GM23338 (cell line): ENCODE results near the gene PRKD1. TPM values are rescaled to one million over a fixed set of nuclear protein-coding genes. Genes with fewer than 3 reads are reported as not detected.

ENCODE experiments used
- ATAC-seq: fragments of 200-7000 bp; cut with Tn5 transposase; 3 replicates; pipeline ENCODE4 v1.9.1; 2020
- DNase-seq: peaks from one replicate; pipeline ENCODE4 v3.0.0-alpha.2; 2015; ENCODE audit warnings: low spot score
- H2AFZ ChIP-seq: fragments of 200-600 bp; sonication (generic); 2 replicates; pipeline ENCODE4 v1.8.0; 2016; ENCODE audit warnings: antibody characterized with exemption, mild to moderate bottlenecking, moderate library complexity
- H3F3A ChIP-seq: fragments of 200-600 bp; sonication (generic); replicated peaks from 2 replicates; pipeline ENCODE4 v1.8.0; 2017; ENCODE audit warnings: antibody characterized with exemption, mixed run types, low read depth
- H3K27ac ChIP-seq: fragments of 200-600 bp; sonication (generic); 2 replicates; pipeline ENCODE4 v1.6.1; 2016; ENCODE audit warnings: low read depth
- H3K27me3 ChIP-seq: fragments of 200-600 bp; sonication (generic); 2 replicates; pipeline ENCODE4 v1.8.0; 2016; ENCODE audit warnings: mild to moderate bottlenecking, mixed run types, moderate library complexity; ENCODE audit not compliant: insufficient read depth
- H3K36me3 ChIP-seq: fragments of 200-600 bp; sonication (generic); 2 replicates; pipeline ENCODE4 v1.8.0; 2016; ENCODE audit warnings: mild to moderate bottlenecking; ENCODE audit not compliant: insufficient read depth
- H3K4me1 ChIP-seq: fragments of 200-600 bp; sonication (generic); 2 replicates; pipeline ENCODE4 v1.8.0; 2016; ENCODE audit warnings: mild to moderate bottlenecking, moderate library complexity; ENCODE audit not compliant: insufficient read depth
- H3K4me2 ChIP-seq: fragments of 200-600 bp; sonication (generic); 2 replicates; pipeline ENCODE4 v1.7.1; 2017; ENCODE audit warnings: mixed run types
- H3K4me3 ChIP-seq: fragments of 200-600 bp; sonication (generic); 2 replicates; pipeline ENCODE4 v1.6.1; 2016; ENCODE audit warnings: mixed run types
- H3K79me2 ChIP-seq: fragments of 200-600 bp; sonication (generic); replicated peaks from 2 replicates; pipeline ENCODE4 v1.8.0; 2017; ENCODE audit warnings: mild to moderate bottlenecking; ENCODE audit not compliant: insufficient read depth
- H3K9me2 ChIP-seq: fragments of 200-600 bp; sonication (generic); 2 replicates; pipeline ENCODE4 v1.8.0; 2017; ENCODE audit not compliant: insufficient read depth
- H4K20me1 ChIP-seq: fragments of 200-600 bp; sonication (generic); replicated peaks from 2 replicates; pipeline ENCODE4 v1.8.0; 2017; ENCODE audit warnings: mild to moderate bottlenecking; ENCODE audit not compliant: insufficient read depth
- H3K27ac Mint-ChIP-seq: 2 replicates; pipeline ENCODE4 v1.8.0; 2020; ENCODE audit warnings: inconsistent platforms, mild to moderate bottlenecking, moderate library complexity, mixed read lengths
- H3K27me3 Mint-ChIP-seq: 3 replicates; pipeline ENCODE4 v1.8.0; 2022; ENCODE audit warnings: low read depth, mild to moderate bottlenecking, moderate library complexity, mixed read lengths, inconsistent platforms; ENCODE audit not compliant: insufficient read depth, poor library complexity
- H3K36me3 Mint-ChIP-seq: 3 replicates; pipeline ENCODE4 v1.8.0; 2021; ENCODE audit warnings: low read depth, mild to moderate bottlenecking, inconsistent platforms, moderate library complexity, mixed read lengths
- H3K4me1 Mint-ChIP-seq: 3 replicates; pipeline ENCODE4 v1.8.0; 2020; ENCODE audit warnings: mild to moderate bottlenecking, inconsistent platforms, mixed read lengths
- H3K4me3 Mint-ChIP-seq: 3 replicates; pipeline ENCODE4 v1.8.0; 2021; ENCODE audit warnings: moderate library complexity, mild to moderate bottlenecking, inconsistent platforms, mixed read lengths
- H3K9me3 Mint-ChIP-seq: 3 replicates; pipeline ENCODE4 v1.8.0; 2020; ENCODE audit warnings: moderate library complexity, mild to moderate bottlenecking, inconsistent platforms, mixed read lengths
- CREB1 ChIP-seq: fragments of 250-450 bp; sonication (Bioruptor Pico); IDR thresholded peaks from 2 replicates; pipeline ENCODE4 v1.5.0; 2020; ENCODE audit warnings: low read depth, mild to moderate bottlenecking, moderate library complexity
- EZH2 ChIP-seq: fragments of 200-600 bp; sonication (generic); IDR thresholded peaks from one replicate; pipeline ENCODE4 v1.8.0; 2017; ENCODE audit warnings: antibody characterized with exemption, mild to moderate bottlenecking, low read depth; ENCODE audit not compliant: unreplicated experiment
- EZH2phosphoT487 ChIP-seq: fragments of 200-600 bp; sonication (generic); IDR thresholded peaks from one replicate; pipeline ENCODE4 v1.8.1; 2018; ENCODE audit warnings: antibody characterized with exemption; ENCODE audit not compliant: unreplicated experiment
- JUNB ChIP-seq: IDR thresholded peaks from one replicate; pipeline ENCODE4 v1.6.1; 2016; ENCODE audit warnings: antibody characterized with exemption; ENCODE audit not compliant: unreplicated experiment
- NANOG ChIP-seq: IDR thresholded peaks from 2 replicates; pipeline ENCODE4 v1.6.1; 2016; ENCODE audit warnings: antibody characterized with exemption, borderline replicate concordance
- POLR2AphosphoS5 ChIP-seq: IDR thresholded peaks from 2 replicates; pipeline ENCODE4 v1.6.1; 2016; ENCODE audit warnings: antibody characterized with exemption, low read depth
- STAT1 ChIP-seq: IDR thresholded peaks from one replicate; pipeline ENCODE4 v1.6.1; 2016; ENCODE audit warnings: antibody characterized with exemption; ENCODE audit not compliant: unreplicated experiment
- ZNF114 ChIP-seq: fragments of 250-450 bp; sonication (Bioruptor Pico); IDR thresholded peaks from 2 replicates; pipeline ENCODE4 v1.5.0; 2020; ENCODE audit warnings: mild to moderate bottlenecking, moderate library complexity
- ZNF331 ChIP-seq: fragments of 250-450 bp; sonication (Bioruptor Pico); IDR thresholded peaks from 2 replicates; pipeline ENCODE4 v1.5.0; 2020; ENCODE audit warnings: low read depth, mild to moderate bottlenecking, moderate library complexity
- polyA plus RNA-seq: library from polyadenylated mRNA; unstranded; fragments of >200 nt; fragmentation: Nextera tagmentation; extraction: Ambion mirVana; gene quantifications from 2 replicates; pipeline ENCODE4 v1.2.1, GENCODE V29; 2016
- total RNA-seq: library from RNA; depleted of rRNA; stranded (reverse); fragments of >200 nt; shearing (Covaris generic); gene quantifications from 2 replicates; pipeline ENCODE4 v1.2.3, GENCODE V29; 2014
- TF ChIP-seq, protein P1 (sequence below), 2 experiments: fragments of 200-600 bp in 1 of 2; sonication (generic) in 1 of 2; conservative IDR thresholded peaks; 2 replicates each; pipeline versions ENCODE4 v1.5.1 to v1.6.1; 2016 to 2017; ENCODE audit warnings: antibody characterized with exemption in 2 of 2, low read depth in 2 of 2, mild to moderate bottlenecking in 2 of 2, moderate library complexity in 1 of 2
- TF ChIP-seq, protein P2 (sequence below): IDR thresholded peaks from one replicate; pipeline ENCODE4 v1.6.1; 2018; ENCODE audit warnings: antibody characterized with exemption; ENCODE audit not compliant: unreplicated experiment
- TF ChIP-seq, protein P3 (sequence below): IDR thresholded peaks from 2 replicates; pipeline ENCODE4 v1.6.1; 2016; ENCODE audit warnings: antibody characterized with exemption
- TF ChIP-seq, protein P4 (sequence below): fragments of 250-450 bp; sonication (Bioruptor Pico); IDR thresholded peaks from 2 replicates; pipeline ENCODE4 v1.5.0; 2020; ENCODE audit warnings: mild to moderate bottlenecking, moderate library complexity

PRKD1 gene
- total and polyA plus RNA-seq, 2 experiments from 2014 or later, result 3.1 to 9.7 TPM

DNA sequence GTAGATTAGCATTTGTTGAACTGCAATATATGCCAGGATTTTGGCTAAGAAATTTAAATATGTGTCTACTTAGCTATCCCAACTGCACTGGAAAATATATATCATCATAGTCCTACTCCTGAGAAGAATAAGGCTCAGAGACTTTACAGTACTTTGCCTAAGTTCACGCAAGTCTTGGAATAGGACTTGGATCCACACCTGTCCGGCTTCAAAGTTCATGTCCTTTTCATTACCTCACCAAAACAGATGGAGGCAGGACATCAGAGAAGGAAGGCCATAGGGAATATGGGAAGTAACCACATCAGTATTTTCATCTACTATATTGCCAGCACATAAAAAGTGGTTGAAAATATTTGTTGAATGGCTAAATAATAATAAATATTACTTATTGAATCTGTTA lies 358.5 kb downstream of the PRKD1 start:
- no peak overlapping the region for H3K27ac Mint-ChIP-seq
- peaks cover 8% of the 10 kb centered on the region; the same call in 1 of the 2 replicates for H3K36me3 ChIP-seq
- TF ChIP-seq, protein P1, sequence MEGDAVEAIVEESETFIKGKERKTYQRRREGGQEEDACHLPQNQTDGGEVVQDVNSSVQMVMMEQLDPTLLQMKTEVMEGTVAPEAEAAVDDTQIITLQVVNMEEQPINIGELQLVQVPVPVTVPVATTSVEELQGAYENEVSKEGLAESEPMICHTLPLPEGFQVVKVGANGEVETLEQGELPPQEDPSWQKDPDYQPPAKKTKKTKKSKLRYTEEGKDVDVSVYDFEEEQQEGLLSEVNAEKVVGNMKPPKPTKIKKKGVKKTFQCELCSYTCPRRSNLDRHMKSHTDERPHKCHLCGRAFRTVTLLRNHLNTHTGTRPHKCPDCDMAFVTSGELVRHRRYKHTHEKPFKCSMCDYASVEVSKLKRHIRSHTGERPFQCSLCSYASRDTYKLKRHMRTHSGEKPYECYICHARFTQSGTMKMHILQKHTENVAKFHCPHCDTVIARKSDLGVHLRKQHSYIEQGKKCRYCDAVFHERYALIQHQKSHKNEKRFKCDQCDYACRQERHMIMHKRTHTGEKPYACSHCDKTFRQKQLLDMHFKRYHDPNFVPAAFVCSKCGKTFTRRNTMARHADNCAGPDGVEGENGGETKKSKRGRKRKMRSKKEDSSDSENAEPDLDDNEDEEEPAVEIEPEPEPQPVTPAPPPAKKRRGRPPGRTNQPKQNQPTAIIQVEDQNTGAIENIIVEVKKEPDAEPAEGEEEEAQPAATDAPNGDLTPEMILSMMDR (conservative IDR thresholded peaks at IDR 0.05; ENCODE audit: low read depth in 2 of 2), result no peak
- TF ChIP-seq STAT1, result no peak
- TF ChIP-seq, protein P2, sequence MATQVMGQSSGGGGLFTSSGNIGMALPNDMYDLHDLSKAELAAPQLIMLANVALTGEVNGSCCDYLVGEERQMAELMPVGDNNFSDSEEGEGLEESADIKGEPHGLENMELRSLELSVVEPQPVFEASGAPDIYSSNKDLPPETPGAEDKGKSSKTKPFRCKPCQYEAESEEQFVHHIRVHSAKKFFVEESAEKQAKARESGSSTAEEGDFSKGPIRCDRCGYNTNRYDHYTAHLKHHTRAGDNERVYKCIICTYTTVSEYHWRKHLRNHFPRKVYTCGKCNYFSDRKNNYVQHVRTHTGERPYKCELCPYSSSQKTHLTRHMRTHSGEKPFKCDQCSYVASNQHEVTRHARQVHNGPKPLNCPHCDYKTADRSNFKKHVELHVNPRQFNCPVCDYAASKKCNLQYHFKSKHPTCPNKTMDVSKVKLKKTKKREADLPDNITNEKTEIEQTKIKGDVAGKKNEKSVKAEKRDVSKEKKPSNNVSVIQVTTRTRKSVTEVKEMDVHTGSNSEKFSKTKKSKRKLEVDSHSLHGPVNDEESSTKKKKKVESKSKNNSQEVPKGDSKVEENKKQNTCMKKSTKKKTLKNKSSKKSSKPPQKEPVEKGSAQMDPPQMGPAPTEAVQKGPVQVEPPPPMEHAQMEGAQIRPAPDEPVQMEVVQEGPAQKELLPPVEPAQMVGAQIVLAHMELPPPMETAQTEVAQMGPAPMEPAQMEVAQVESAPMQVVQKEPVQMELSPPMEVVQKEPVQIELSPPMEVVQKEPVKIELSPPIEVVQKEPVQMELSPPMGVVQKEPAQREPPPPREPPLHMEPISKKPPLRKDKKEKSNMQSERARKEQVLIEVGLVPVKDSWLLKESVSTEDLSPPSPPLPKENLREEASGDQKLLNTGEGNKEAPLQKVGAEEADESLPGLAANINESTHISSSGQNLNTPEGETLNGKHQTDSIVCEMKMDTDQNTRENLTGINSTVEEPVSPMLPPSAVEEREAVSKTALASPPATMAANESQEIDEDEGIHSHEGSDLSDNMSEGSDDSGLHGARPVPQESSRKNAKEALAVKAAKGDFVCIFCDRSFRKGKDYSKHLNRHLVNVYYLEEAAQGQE, result no peak
- no peak for TF ChIP-seq ZNF114 (CRISPR knock-in tag)
- no peak for TF ChIP-seq EZH2phosphoT487
- TF ChIP-seq, protein P3, sequence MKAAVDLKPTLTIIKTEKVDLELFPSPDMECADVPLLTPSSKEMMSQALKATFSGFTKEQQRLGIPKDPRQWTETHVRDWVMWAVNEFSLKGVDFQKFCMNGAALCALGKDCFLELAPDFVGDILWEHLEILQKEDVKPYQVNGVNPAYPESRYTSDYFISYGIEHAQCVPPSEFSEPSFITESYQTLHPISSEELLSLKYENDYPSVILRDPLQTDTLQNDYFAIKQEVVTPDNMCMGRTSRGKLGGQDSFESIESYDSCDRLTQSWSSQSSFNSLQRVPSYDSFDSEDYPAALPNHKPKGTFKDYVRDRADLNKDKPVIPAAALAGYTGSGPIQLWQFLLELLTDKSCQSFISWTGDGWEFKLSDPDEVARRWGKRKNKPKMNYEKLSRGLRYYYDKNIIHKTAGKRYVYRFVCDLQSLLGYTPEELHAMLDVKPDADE, result no peak
- no peak for TF ChIP-seq CREB1 (CRISPR knock-in tag)
- no peak for TF ChIP-seq ZNF331 (CRISPR knock-in tag)
- no peak for TF ChIP-seq NANOG
- TF ChIP-seq JUNB, result no peak
- no peak for TF ChIP-seq POLR2AphosphoS5
- no peak for TF ChIP-seq EZH2
- TF ChIP-seq, protein P4, sequence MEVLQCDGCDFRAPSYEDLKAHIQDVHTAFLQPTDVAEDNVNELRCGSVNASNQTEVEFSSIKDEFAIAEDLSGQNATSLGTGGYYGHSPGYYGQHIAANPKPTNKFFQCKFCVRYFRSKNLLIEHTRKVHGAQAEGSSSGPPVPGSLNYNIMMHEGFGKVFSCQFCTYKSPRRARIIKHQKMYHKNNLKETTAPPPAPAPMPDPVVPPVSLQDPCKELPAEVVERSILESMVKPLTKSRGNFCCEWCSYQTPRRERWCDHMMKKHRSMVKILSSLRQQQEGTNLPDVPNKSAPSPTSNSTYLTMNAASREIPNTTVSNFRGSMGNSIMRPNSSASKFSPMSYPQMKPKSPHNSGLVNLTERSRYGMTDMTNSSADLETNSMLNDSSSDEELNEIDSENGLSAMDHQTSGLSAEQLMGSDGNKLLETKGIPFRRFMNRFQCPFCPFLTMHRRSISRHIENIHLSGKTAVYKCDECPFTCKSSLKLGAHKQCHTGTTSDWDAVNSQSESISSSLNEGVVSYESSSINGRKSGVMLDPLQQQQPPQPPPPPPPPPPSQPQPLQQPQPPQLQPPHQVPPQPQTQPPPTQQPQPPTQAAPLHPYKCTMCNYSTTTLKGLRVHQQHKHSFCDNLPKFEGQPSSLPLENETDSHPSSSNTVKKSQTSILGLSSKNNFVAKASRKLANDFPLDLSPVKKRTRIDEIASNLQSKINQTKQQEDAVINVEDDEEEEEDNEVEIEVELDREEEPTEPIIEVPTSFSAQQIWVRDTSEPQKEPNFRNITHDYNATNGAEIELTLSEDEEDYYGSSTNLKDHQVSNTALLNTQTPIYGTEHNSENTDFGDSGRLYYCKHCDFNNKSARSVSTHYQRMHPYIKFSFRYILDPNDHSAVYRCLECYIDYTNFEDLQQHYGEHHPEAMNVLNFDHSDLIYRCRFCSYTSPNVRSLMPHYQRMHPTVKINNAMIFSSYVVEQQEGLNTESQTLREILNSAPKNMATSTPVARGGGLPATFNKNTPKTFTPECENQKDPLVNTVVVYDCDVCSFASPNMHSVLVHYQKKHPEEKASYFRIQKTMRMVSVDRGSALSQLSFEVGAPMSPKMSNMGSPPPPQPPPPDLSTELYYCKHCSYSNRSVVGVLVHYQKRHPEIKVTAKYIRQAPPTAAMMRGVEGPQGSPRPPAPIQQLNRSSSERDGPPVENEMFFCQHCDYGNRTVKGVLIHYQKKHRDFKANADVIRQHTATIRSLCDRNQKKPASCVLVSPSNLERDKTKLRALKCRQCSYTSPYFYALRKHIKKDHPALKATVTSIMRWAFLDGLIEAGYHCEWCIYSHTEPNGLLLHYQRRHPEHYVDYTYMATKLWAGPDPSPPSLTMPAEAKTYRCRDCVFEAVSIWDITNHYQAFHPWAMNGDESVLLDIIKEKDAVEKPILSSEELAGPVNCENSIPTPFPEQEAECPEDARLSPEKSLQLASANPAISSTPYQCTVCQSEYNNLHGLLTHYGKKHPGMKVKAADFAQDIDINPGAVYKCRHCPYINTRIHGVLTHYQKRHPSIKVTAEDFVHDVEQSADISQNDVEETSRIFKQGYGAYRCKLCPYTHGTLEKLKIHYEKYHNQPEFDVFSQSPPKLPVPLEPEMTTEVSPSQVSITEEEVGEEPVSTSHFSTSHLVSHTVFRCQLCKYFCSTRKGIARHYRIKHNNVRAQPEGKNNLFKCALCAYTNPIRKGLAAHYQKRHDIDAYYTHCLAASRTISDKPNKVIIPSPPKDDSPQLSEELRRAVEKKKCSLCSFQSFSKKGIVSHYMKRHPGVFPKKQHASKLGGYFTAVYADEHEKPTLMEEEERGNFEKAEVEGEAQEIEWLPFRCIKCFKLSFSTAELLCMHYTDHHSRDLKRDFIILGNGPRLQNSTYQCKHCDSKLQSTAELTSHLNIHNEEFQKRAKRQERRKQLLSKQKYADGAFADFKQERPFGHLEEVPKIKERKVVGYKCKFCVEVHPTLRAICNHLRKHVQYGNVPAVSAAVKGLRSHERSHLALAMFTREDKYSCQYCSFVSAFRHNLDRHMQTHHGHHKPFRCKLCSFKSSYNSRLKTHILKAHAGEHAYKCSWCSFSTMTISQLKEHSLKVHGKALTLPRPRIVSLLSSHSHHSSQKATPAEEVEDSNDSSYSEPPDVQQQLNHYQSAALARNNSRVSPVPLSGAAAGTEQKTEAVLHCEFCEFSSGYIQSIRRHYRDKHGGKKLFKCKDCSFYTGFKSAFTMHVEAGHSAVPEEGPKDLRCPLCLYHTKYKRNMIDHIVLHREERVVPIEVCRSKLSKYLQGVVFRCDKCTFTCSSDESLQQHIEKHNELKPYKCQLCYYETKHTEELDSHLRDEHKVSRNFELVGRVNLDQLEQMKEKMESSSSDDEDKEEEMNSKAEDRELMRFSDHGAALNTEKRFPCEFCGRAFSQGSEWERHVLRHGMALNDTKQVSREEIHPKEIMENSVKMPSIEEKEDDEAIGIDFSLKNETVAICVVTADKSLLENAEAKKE (CRISPR knock-in tag), result no peak
- ATAC-seq (no peak), DNase-seq (no peak)
- H3K4me3 Mint-ChIP-seq, result no peak overlapping the region
- H3K4me1 Mint-ChIP-seq, result peaks cover under 1% of the 10 kb centered on the region
- H2AFZ ChIP-seq, result no peak overlapping the region
- H4K20me1 ChIP-seq, result no peaks in the 10 kb centered on the region
- H3K9me2 ChIP-seq, result no peaks in the 10 kb centered on the region; the same call in 1 of the 2 replicates
- H3K27ac ChIP-seq, result no peak overlapping the region
- peaks cover 24% of the 10 kb centered on the region; the same call in 2 of the 3 replicates for H3K36me3 Mint-ChIP-seq
- H3K27me3 ChIP-seq, result no peaks in the 10 kb centered on the region
- peaks cover 31% of the 10 kb centered on the region for H3K9me3 Mint-ChIP-seq
- H3K4me2 ChIP-seq, result no peak overlapping the region
- H3K4me3 ChIP-seq, result no peak overlapping the region
- H3K4me1 ChIP-seq, result no peaks in the 10 kb centered on the region
- no peaks in the 10 kb centered on the region for H3K79me2 ChIP-seq
- H3F3A ChIP-seq, result no peaks in the 10 kb centered on the region
- no peaks in the 10 kb centered on the region for H3K27me3 Mint-ChIP-seq
